OCI-LY7 (cell line): Measurements from ENCODE around the gene SPATA2. TPM values are rescaled to one million over a fixed set of nuclear protein-coding genes. Genes with fewer than 3 reads are reported as not detected.

Experiments used
- BruUV-seq: library from RNA; stranded (reverse); fragments of 400-500 nt; replicated peaks from 2 replicates; lab custom pipeline; 2021; lab: Mats Ljungman, UMichigan
- CTCF ChIA-PET: fragments of 300-600 bp; sonication (Branson Sonifier 250); formaldehyde crosslinking; loops from one replicate; lab custom pipeline; 2022; ENCODE audit warnings: antibody characterized with exemption; ENCODE audit not compliant: unreplicated experiment; lab: Charles Lee
- POLR2A ChIA-PET: fragments of 300-600 bp; sonication (Branson Sonifier 250); formaldehyde crosslinking; loops from one replicate; lab custom pipeline; 2022; ENCODE audit warnings: antibody characterized with exemption; lab: Charles Lee
- DNase-seq: peaks from one replicate; pipeline ENCODE4 v3.0.0-alpha.2; 2015; ENCODE audit warnings: low spot score
- H2AFZ ChIP-seq: fragments of 200-600 bp; sonication (generic), shearing (Covaris generic); 2 replicates; pipeline ENCODE4 v1.6.1; 2014; ENCODE audit warnings: mild to moderate bottlenecking, antibody characterized with exemption, low read length, moderate library complexity
- H3K27ac ChIP-seq: fragments of 200-600 bp; sonication (generic); 2 replicates; pipeline ENCODE4 v1.5.1; 2014; ENCODE audit warnings: mixed run types, low read depth, mild to moderate bottlenecking, moderate library complexity, low read length, inconsistent platforms; ENCODE audit not compliant: poor library complexity, severe bottlenecking
- H3K36me3 ChIP-seq: fragments of 200-600 bp; sonication (generic); 2 replicates; pipeline ENCODE4 v1.6.1; 2014; ENCODE audit warnings: mild to moderate bottlenecking, antibody characterized with exemption, low read length, moderate library complexity, mixed read lengths; ENCODE audit not compliant: insufficient read depth
- H3K4me1 ChIP-seq: fragments of 200-600 bp; sonication (generic); 2 replicates; pipeline ENCODE4 v1.5.1; 2014; ENCODE audit warnings: mild to moderate bottlenecking, low read length; ENCODE audit not compliant: insufficient read depth, poor library complexity, severe bottlenecking
- H3K4me2 ChIP-seq: fragments of 200-600 bp; sonication (generic); 2 replicates; pipeline ENCODE4 v1.6.1; 2014; ENCODE audit warnings: mild to moderate bottlenecking, low read length
- H3K4me3 ChIP-seq: fragments of 200-600 bp; sonication (generic); 2 replicates; pipeline ENCODE4 v1.5.1; 2014; ENCODE audit warnings: mild to moderate bottlenecking, low read depth, low read length; ENCODE audit not compliant: poor library complexity, severe bottlenecking
- H3K79me2 ChIP-seq: fragments of 200-600 bp; sonication (generic); 2 replicates; pipeline ENCODE4 v1.6.1; 2016; ENCODE audit warnings: low read depth, mild to moderate bottlenecking, low read length, moderate library complexity, mixed read lengths; ENCODE audit not compliant: insufficient read depth
- H3K9me2 ChIP-seq: fragments of 200-600 bp; sonication (generic); 2 replicates; pipeline ENCODE4 v1.6.1; 2016; ENCODE audit warnings: mild to moderate bottlenecking, low read length, mixed read lengths; ENCODE audit not compliant: insufficient read depth
- H3K9me3 ChIP-seq: fragments of 200-600 bp; sonication (generic); 2 replicates; pipeline ENCODE4 v1.6.1; 2014; ENCODE audit warnings: mild to moderate bottlenecking, mixed run types, low read length, mixed read lengths
- H4K20me1 ChIP-seq: fragments of 200-600 bp; sonication (generic); 2 replicates; pipeline ENCODE4 v1.6.1; 2014; ENCODE audit warnings: mild to moderate bottlenecking, antibody characterized with exemption, low read length, moderate library complexity, mixed read lengths; ENCODE audit not compliant: insufficient read depth
- EZH2phosphoT487 ChIP-seq: fragments of 200-600 bp; sonication (generic); IDR thresholded peaks from 2 replicates; pipeline ENCODE4 v1.6.1; 2018; ENCODE audit warnings: low read depth, borderline replicate concordance, mild to moderate bottlenecking, mixed run types, antibody characterized with exemption, low read length, moderate library complexity, mixed read lengths
- intact Hi-C: fragments of 100-400 bp; cut with micrococcal nuclease; formaldehyde crosslinking; loops from one replicate; pipeline ENCODE4 v1.10.0; 2022; ENCODE audit not compliant: unreplicated experiment
- total RNA-seq, 2 experiments: library from RNA; depleted of rRNA in 1 of 2; stranded (reverse); fragments of >200 nt in 1 of 2; shearing (Covaris generic) in 1 of 2; gene quantifications; 2 replicates each; pipeline ENCODE4 v1.2.3, GENCODE V29; 2014 to 2022
- TF ChIP-seq, protein P1 (sequence below): fragments of 200-600 bp; sonication (generic); conservative IDR thresholded peaks from 2 replicates; pipeline ENCODE4 v1.5.1; 2014; ENCODE audit warnings: mild to moderate bottlenecking, antibody characterized with exemption, low read length, moderate library complexity, mixed read lengths

SPATA2 gene
- total RNA-seq, 2 experiments from 2014 or later, result 3.9 to 8.1 TPM

GRCh38 chr20:49904440-49905214, 10.7 kb downstream of the SPATA2 start:
- BruUV-seq, result no TSS peak
- no peaks in the 10 kb centered on the region for H3K9me3 ChIP-seq
- intact Hi-C loops, result no loop called here
- no peaks in the 10 kb centered on the region for H3K79me2 ChIP-seq
- DNase-seq, result no peak
- TF ChIP-seq, protein P1, sequence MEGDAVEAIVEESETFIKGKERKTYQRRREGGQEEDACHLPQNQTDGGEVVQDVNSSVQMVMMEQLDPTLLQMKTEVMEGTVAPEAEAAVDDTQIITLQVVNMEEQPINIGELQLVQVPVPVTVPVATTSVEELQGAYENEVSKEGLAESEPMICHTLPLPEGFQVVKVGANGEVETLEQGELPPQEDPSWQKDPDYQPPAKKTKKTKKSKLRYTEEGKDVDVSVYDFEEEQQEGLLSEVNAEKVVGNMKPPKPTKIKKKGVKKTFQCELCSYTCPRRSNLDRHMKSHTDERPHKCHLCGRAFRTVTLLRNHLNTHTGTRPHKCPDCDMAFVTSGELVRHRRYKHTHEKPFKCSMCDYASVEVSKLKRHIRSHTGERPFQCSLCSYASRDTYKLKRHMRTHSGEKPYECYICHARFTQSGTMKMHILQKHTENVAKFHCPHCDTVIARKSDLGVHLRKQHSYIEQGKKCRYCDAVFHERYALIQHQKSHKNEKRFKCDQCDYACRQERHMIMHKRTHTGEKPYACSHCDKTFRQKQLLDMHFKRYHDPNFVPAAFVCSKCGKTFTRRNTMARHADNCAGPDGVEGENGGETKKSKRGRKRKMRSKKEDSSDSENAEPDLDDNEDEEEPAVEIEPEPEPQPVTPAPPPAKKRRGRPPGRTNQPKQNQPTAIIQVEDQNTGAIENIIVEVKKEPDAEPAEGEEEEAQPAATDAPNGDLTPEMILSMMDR, result no peak
- no peak for TF ChIP-seq EZH2phosphoT487
- no peaks in the 10 kb centered on the region for H4K20me1 ChIP-seq
- no peaks in the 10 kb centered on the region for H3K4me1 ChIP-seq
- no peak overlapping the region for H3K27ac ChIP-seq
- no peak overlapping the region for H3K4me3 ChIP-seq
- ChIA-PET POLR2A (interaction anchor here (0.6 to 1.5 kb wide), 2 partner anchors 12 to 386 kb away, joined by 3 to 8 read pairs; no protein-coding TSS in a partner anchor), CTCF (interaction anchor here (1.3 kb wide), 1 partner anchor 9 kb away, joined by 4 read pairs; no protein-coding TSS in a partner anchor)
- H3K36me3 ChIP-seq, result peaks cover 51% of the 10 kb centered on the region
- H2AFZ ChIP-seq, result no peak overlapping the region
- no peak overlapping the region for H3K4me2 ChIP-seq
- no peaks in the 10 kb centered on the region for H3K9me2 ChIP-seq

- Histone ChIP-seq H3K4me1 (no peaks in the 10 kb centered on the region), H3K9me3 (no peaks in the 10 kb centered on the region), H3K79me2 (no peaks in the 10 kb centered on the region), H3K36me3 (peaks cover 31% of the 10 kb centered on the region), H3K9me2 (no peaks in the 10 kb centered on the region), H3K4me2 (no peak overlapping the region), H3K27ac (no peak overlapping the region), H4K20me1 (no peaks in the 10 kb centered on the region), H2AFZ (no peak overlapping the region), H3K4me3 (no peak overlapping the region)
- intact Hi-C loops, result no loop called here
- DNase-seq, result no peak
- POLR2A ChIA-PET, result no interaction called here
- TF ChIP-seq, protein P1, result no peak
- TF ChIP-seq EZH2phosphoT487, result no peak
- no TSS peak for BruUV-seq
- CTCF ChIA-PET, result no interaction called here
Measured at GRCh38 chr20:49901588-49901987, 13.7 kb downstream of the SPATA2 start.
